ENCODE measurements around the gene ABCG1.

The ABCG1 gene

GRCh38 chr21:42225042-42225441, 6.1 kb downstream of the ABCG1 start:
- peaks cover 38 to 64% of the 10 kb centered on the region in 2 donors for H3K4me1 ChIP-seq (ENCODE audit: control insufficient read depth in 1 of 2, insufficient read depth in 2 of 2, low read length in 2 of 2)
- no peak overlapping the region for H3K4me3 ChIP-seq (ENCODE audit: low read depth in 1 of 2, low read length in 2 of 2)
- H3K9ac ChIP-seq (ENCODE audit: low read depth in 1 of 2, low read length in 2 of 2): no peak overlapping the region
- H3K27ac ChIP-seq (ENCODE audit: low read depth, low read length): no peak overlapping the region
- no peaks in the 10 kb centered on the region for H3K9me3 ChIP-seq (ENCODE audit: control insufficient read depth in 1 of 2, low read length in 2 of 2)
- H3K27me3 ChIP-seq (ENCODE audit: control insufficient read depth in 1 of 2, insufficient read depth in 2 of 2, low read length in 2 of 2): peaks cover 0 to 5% of the 10 kb centered on the region in 2 donors
- H3K36me3 ChIP-seq (ENCODE audit: control insufficient read depth in 1 of 2, insufficient read depth in 2 of 2, low read length in 2 of 2): no peaks in the 10 kb centered on the region

- no peak overlapping the region for H3K27ac ChIP-seq (ENCODE audit: low read depth, low read length)
- H3K4me3 ChIP-seq (ENCODE audit: low read depth in 1 of 2, low read length in 2 of 2): no peak overlapping the region
- peaks cover 32 to 61% of the 10 kb centered on the region in 2 donors for H3K4me1 ChIP-seq (ENCODE audit: control insufficient read depth in 1 of 2, insufficient read depth in 2 of 2, low read length in 2 of 2)
- H3K9ac ChIP-seq (ENCODE audit: low read depth in 1 of 2, low read length in 2 of 2): no peak overlapping the region
- H3K9me3 ChIP-seq (ENCODE audit: control insufficient read depth in 1 of 2, low read length in 2 of 2): no peaks in the 10 kb centered on the region
- no peaks in the 10 kb centered on the region for H3K36me3 ChIP-seq (ENCODE audit: control insufficient read depth in 1 of 2, insufficient read depth in 2 of 2, low read length in 2 of 2)
- peaks cover 0 to 5% of the 10 kb centered on the region in 2 donors for H3K27me3 ChIP-seq (ENCODE audit: control insufficient read depth in 1 of 2, insufficient read depth in 2 of 2, low read length in 2 of 2)
These were observed 6.7 kb downstream of the ABCG1 start for GRCh38 chr21:42225571-42226155.

GRCh38 chr21:42226626-42227025, 7.7 kb downstream of the ABCG1 start:
- H3K27me3 ChIP-seq (ENCODE audit: control insufficient read depth in 1 of 2, insufficient read depth in 2 of 2, low read length in 2 of 2): peaks cover 0 to 3% of the 10 kb centered on the region in 2 donors
- no peaks in the 10 kb centered on the region for H3K9me3 ChIP-seq (ENCODE audit: control insufficient read depth in 1 of 2, low read length in 2 of 2)
- peaks cover 32 to 54% of the 10 kb centered on the region in 2 donors for H3K4me1 ChIP-seq (ENCODE audit: control insufficient read depth in 1 of 2, insufficient read depth in 2 of 2, low read length in 2 of 2)
- H3K27ac ChIP-seq (ENCODE audit: low read depth, low read length): no peak overlapping the region
- no peak overlapping the region for H3K9ac ChIP-seq (ENCODE audit: low read depth in 1 of 2, low read length in 2 of 2)
- H3K4me3 ChIP-seq (ENCODE audit: low read depth in 1 of 2, low read length in 2 of 2): peak overlapping the region in 1 of 2 donors; percentile 41
- H3K36me3 ChIP-seq (ENCODE audit: control insufficient read depth in 1 of 2, insufficient read depth in 2 of 2, low read length in 2 of 2): no peaks in the 10 kb centered on the region

- H3K9ac ChIP-seq (ENCODE audit: low read depth in 1 of 2, low read length in 2 of 2): peak overlapping the region in 1 of 2 donors; percentile 31
- H3K4me1 ChIP-seq (ENCODE audit: control insufficient read depth in 1 of 2, insufficient read depth in 2 of 2, low read length in 2 of 2): peaks cover 39 to 58% of the 10 kb centered on the region in 2 donors
- peak overlapping the region; percentile 43 for H3K27ac ChIP-seq (ENCODE audit: low read depth, low read length)
- H3K36me3 ChIP-seq (ENCODE audit: control insufficient read depth in 1 of 2, insufficient read depth in 2 of 2, low read length in 2 of 2): no peaks in the 10 kb centered on the region
- H3K9me3 ChIP-seq (ENCODE audit: control insufficient read depth in 1 of 2, low read length in 2 of 2): no peaks in the 10 kb centered on the region
- H3K27me3 ChIP-seq (ENCODE audit: control insufficient read depth in 1 of 2, insufficient read depth in 2 of 2, low read length in 2 of 2): peaks cover 0 to 3% of the 10 kb centered on the region in 2 donors
- peak overlapping the region in 1 of 2 donors; percentile 52 for H3K4me3 ChIP-seq (ENCODE audit: low read depth in 1 of 2, low read length in 2 of 2)
These were observed 9.2 kb downstream of the ABCG1 start for GRCh38 chr21:42227909-42228708.

- peak overlapping the region in 1 of 2 donors; percentile 31 for H3K9ac ChIP-seq (ENCODE audit: low read depth in 1 of 2, low read length in 2 of 2)
- no peaks in the 10 kb centered on the region for H3K9me3 ChIP-seq (ENCODE audit: control insufficient read depth in 1 of 2, low read length in 2 of 2)
- H3K4me3 ChIP-seq (ENCODE audit: low read depth in 1 of 2, low read length in 2 of 2): peak overlapping the region in 1 of 2 donors; percentile 52
- H3K4me1 ChIP-seq (ENCODE audit: control insufficient read depth in 1 of 2, insufficient read depth in 2 of 2, low read length in 2 of 2): peaks cover 45 to 64% of the 10 kb centered on the region in 2 donors
- peak overlapping the region; percentile 43 for H3K27ac ChIP-seq (ENCODE audit: low read depth, low read length)
- H3K27me3 ChIP-seq (ENCODE audit: control insufficient read depth in 1 of 2, insufficient read depth in 2 of 2, low read length in 2 of 2): peaks cover 0 to 3% of the 10 kb centered on the region in 2 donors
- no peaks in the 10 kb centered on the region for H3K36me3 ChIP-seq (ENCODE audit: control insufficient read depth in 1 of 2, insufficient read depth in 2 of 2, low read length in 2 of 2)
These were observed 9.8 kb downstream of the ABCG1 start for GRCh38 chr21:42228709-42229220.

GRCh38 chr21:42229676-42230075, 10.7 kb downstream of the ABCG1 start:
- no peaks in the 10 kb centered on the region for H3K9me3 ChIP-seq (ENCODE audit: control insufficient read depth in 1 of 2, low read length in 2 of 2)
- no peak overlapping the region for H3K27ac ChIP-seq (ENCODE audit: low read depth, low read length)
- H3K27me3 ChIP-seq (ENCODE audit: control insufficient read depth in 1 of 2, insufficient read depth in 2 of 2, low read length in 2 of 2): no peaks in the 10 kb centered on the region
- H3K36me3 ChIP-seq (ENCODE audit: control insufficient read depth in 1 of 2, insufficient read depth in 2 of 2, low read length in 2 of 2): no peaks in the 10 kb centered on the region
- peaks cover 53 to 70% of the 10 kb centered on the region in 2 donors for H3K4me1 ChIP-seq (ENCODE audit: control insufficient read depth in 1 of 2, insufficient read depth in 2 of 2, low read length in 2 of 2)
- no peak overlapping the region for H3K4me3 ChIP-seq (ENCODE audit: low read depth in 1 of 2, low read length in 2 of 2)
- H3K9ac ChIP-seq (ENCODE audit: low read depth in 1 of 2, low read length in 2 of 2): no peak overlapping the region

GRCh38 chr21:42230178-42230577, 11.2 kb downstream of the ABCG1 start:
- no peak overlapping the region for H3K27ac ChIP-seq (ENCODE audit: low read depth, low read length)
- no peaks in the 10 kb centered on the region for H3K36me3 ChIP-seq (ENCODE audit: control insufficient read depth in 1 of 2, insufficient read depth in 2 of 2, low read length in 2 of 2)
- H3K4me1 ChIP-seq (ENCODE audit: control insufficient read depth in 1 of 2, insufficient read depth in 2 of 2, low read length in 2 of 2): peaks cover 56 to 68% of the 10 kb centered on the region in 2 donors
- H3K9me3 ChIP-seq (ENCODE audit: control insufficient read depth in 1 of 2, low read length in 2 of 2): no peaks in the 10 kb centered on the region
- no peak overlapping the region for H3K4me3 ChIP-seq (ENCODE audit: low read depth in 1 of 2, low read length in 2 of 2)
- H3K27me3 ChIP-seq (ENCODE audit: control insufficient read depth in 1 of 2, insufficient read depth in 2 of 2, low read length in 2 of 2): no peaks in the 10 kb centered on the region
- no peak overlapping the region for H3K9ac ChIP-seq (ENCODE audit: low read depth in 1 of 2, low read length in 2 of 2)

- Histone ChIP-seq H3K9me3 (ENCODE audit: control insufficient read depth in 1 of 2, low read length in 2 of 2) (no peaks in the 10 kb centered on the region), H3K27me3 (ENCODE audit: control insufficient read depth in 1 of 2, insufficient read depth in 2 of 2, low read length in 2 of 2) (no peaks in the 10 kb centered on the region), H3K36me3 (ENCODE audit: control insufficient read depth in 1 of 2, insufficient read depth in 2 of 2, low read length in 2 of 2) (no peaks in the 10 kb centered on the region), H3K9ac (ENCODE audit: low read depth in 1 of 2, low read length in 2 of 2) (no peak overlapping the region), H3K4me3 (ENCODE audit: low read depth in 1 of 2, low read length in 2 of 2) (no peak overlapping the region), H3K27ac (ENCODE audit: low read depth, low read length) (no peak overlapping the region), H3K4me1 (ENCODE audit: control insufficient read depth in 1 of 2, insufficient read depth in 2 of 2, low read length in 2 of 2) (peaks cover 57 to 68% of the 10 kb centered on the region in 2 donors)
These were observed 11.7 kb downstream of the ABCG1 start for GRCh38 chr21:42230636-42231035.

GRCh38 chr21:42231756-42232155, 12.8 kb downstream of the ABCG1 start:
- Histone ChIP-seq H3K4me3 (ENCODE audit: low read depth in 1 of 2, low read length in 2 of 2) (no peak overlapping the region), H3K27ac (ENCODE audit: low read depth, low read length) (no peak overlapping the region), H3K27me3 (ENCODE audit: control insufficient read depth in 1 of 2, insufficient read depth in 2 of 2, low read length in 2 of 2) (peaks cover 0 to 4% of the 10 kb centered on the region in 2 donors), H3K4me1 (ENCODE audit: control insufficient read depth in 1 of 2, insufficient read depth in 2 of 2, low read length in 2 of 2) (peaks cover 49 to 63% of the 10 kb centered on the region in 2 donors), H3K9me3 (ENCODE audit: control insufficient read depth in 1 of 2, low read length in 2 of 2) (no peaks in the 10 kb centered on the region), H3K36me3 (ENCODE audit: control insufficient read depth in 1 of 2, insufficient read depth in 2 of 2, low read length in 2 of 2) (no peaks in the 10 kb centered on the region), H3K9ac (ENCODE audit: low read depth in 1 of 2, low read length in 2 of 2) (no peak overlapping the region)

- peaks cover 44 to 63% of the 10 kb centered on the region in 2 donors for H3K4me1 ChIP-seq (ENCODE audit: control insufficient read depth in 1 of 2, insufficient read depth in 2 of 2, low read length in 2 of 2)
- no peak overlapping the region for H3K9ac ChIP-seq (ENCODE audit: low read depth in 1 of 2, low read length in 2 of 2)
- no peak overlapping the region for H3K4me3 ChIP-seq (ENCODE audit: low read depth in 1 of 2, low read length in 2 of 2)
- no peaks in the 10 kb centered on the region for H3K36me3 ChIP-seq (ENCODE audit: control insufficient read depth in 1 of 2, insufficient read depth in 2 of 2, low read length in 2 of 2)
- no peak overlapping the region for H3K27ac ChIP-seq (ENCODE audit: low read depth, low read length)
- H3K9me3 ChIP-seq (ENCODE audit: control insufficient read depth in 1 of 2, low read length in 2 of 2): no peaks in the 10 kb centered on the region
- H3K27me3 ChIP-seq (ENCODE audit: control insufficient read depth in 1 of 2, insufficient read depth in 2 of 2, low read length in 2 of 2): peaks cover 0 to 4% of the 10 kb centered on the region in 2 donors
These were observed 13.4 kb downstream of the ABCG1 start for GRCh38 chr21:42232176-42232825.

Data from duodenal mucosa (tissue), 2 donors.